HG02571 (cell line): Measurements from ENCODE around the gene P2RY2.
A peak's percentile ranks its signal among the peaks of the same experiment; 100 is the strongest.

Experiments
- ATAC-seq: cut with Tn5 transposase; IDR thresholded peaks from one replicate; pipeline ENCODE4 v1.9.1; 2021; ENCODE audit warnings: mild to moderate bottlenecking, moderate library complexity; ENCODE audit not compliant: unreplicated experiment

The P2RY2 gene

GRCh38 chr11:73218106-73218829 lies at the start of gene P2RY2:
P2RY2 (plus strand) TSS chr11:73218281; CDS start chr11:73234160, 15,879 bp downstream.
- ATAC-seq: no peak

GRCh38 chr11:73168925-73169579 lies 49.0 kb upstream of the P2RY2 start:
- no peak for ATAC-seq

GRCh38 chr11:73170140-73170539 lies 47.9 kb upstream of the P2RY2 start:
- no peak for ATAC-seq

GRCh38 chr11:73171436-73172161 lies 46.5 kb upstream of the P2RY2 start:
- ATAC-seq: no peak

GRCh38 chr11:73172992-73173656 lies 45.0 kb upstream of the P2RY2 start:
- no peak for ATAC-seq

GRCh38 chr11:73173755-73174494 lies 44.2 kb upstream of the P2RY2 start:
- no peak for ATAC-seq

GRCh38 chr11:73174495-73174791 lies 43.6 kb upstream of the P2RY2 start:
- ATAC-seq: no peak

GRCh38 chr11:73175551-73176144 lies 42.4 kb upstream of the P2RY2 start:
- no peak for ATAC-seq

- no peak for ATAC-seq
Measured at GRCh38 chr11:73176145-73176873, 41.8 kb upstream of the P2RY2 start.

- no peak for ATAC-seq
Measured at GRCh38 chr11:73176874-73177155, 41.3 kb upstream of the P2RY2 start.

- ATAC-seq: no peak
Measured at GRCh38 chr11:73177380-73177777, 40.7 kb upstream of the P2RY2 start.

- ATAC-seq: peak; percentile 62
Measured at GRCh38 chr11:73177778-73178539, 40.1 kb upstream of the P2RY2 start.

GRCh38 chr11:73178681-73179080 lies 39.4 kb upstream of the P2RY2 start:
- ATAC-seq: no peak

GRCh38 chr11:73182824-73183321 lies 35.2 kb upstream of the P2RY2 start:
- no peak for ATAC-seq

- no peak for ATAC-seq
Measured at GRCh38 chr11:73184953-73185671, 33.0 kb upstream of the P2RY2 start.

GRCh38 chr11:73185680-73186293 lies 32.3 kb upstream of the P2RY2 start:
- ATAC-seq: no peak

- no peak for ATAC-seq
Measured at GRCh38 chr11:73186294-73186850, 31.7 kb upstream of the P2RY2 start.

- ATAC-seq: no peak
Measured at GRCh38 chr11:73186886-73187285, 31.2 kb upstream of the P2RY2 start.
